Measurements from ENCODE around the gene HIVEP2. TPM values are rescaled to one million over a fixed set of nuclear protein-coding genes. Genes with fewer than 3 reads are reported as not detected.

HIVEP2 gene
- total and polyA plus RNA-seq, 2 of the 4 experiments (the other 2 are of a cell fraction): 4.3 to 11.3 TPM

DNA sequence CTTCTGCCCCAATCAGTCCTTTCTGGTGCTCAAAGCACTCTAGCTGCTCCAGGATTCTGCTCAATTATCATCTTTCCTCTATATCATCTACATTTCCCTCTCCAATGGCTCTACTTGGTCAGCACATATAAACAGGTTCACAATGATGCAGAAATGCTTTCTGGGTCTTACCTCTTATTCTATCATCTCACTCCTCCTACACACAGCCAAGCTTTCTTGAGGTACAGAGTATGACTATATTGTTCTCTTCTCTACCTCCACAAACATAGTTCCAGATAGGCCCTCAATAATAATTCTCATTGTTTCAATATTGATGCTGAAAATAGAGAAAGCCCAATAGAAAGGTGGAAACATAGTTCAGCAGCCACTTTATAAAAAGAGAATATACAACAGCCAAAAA lies 48.2 kb downstream of the HIVEP2 start:
- Histone ChIP-seq H3K4ac (ENCODE audit: low read depth, low read length) (no peak overlapping the region), H3K4me1 (ENCODE audit: control insufficient read depth, insufficient read depth, low read length) (peaks cover 25% of the 10 kb centered on the region), H3K9me3 (ENCODE audit: control insufficient read depth, insufficient read depth, low read length) (no peaks in the 10 kb centered on the region), H3K27ac (ENCODE audit: insufficient read depth, low read length) (no peak overlapping the region), H2AK9ac (replicated peaks; ENCODE audit: low read depth, low read length, poor library complexity) (no peak overlapping the region), H3K79me1 (ENCODE audit: low read depth in 1 of 2, low read length in 2 of 2) (peaks cover 45 to 70% of the 10 kb centered on the region in 2 experiments), H4K8ac (ENCODE audit: low read depth in 2 of 2, low read length in 2 of 2) (no peak overlapping the region), H3K4me2 (ENCODE audit: low read depth, low read length) (no peak overlapping the region), H2AK5ac (ENCODE audit: low read depth, low read length) (no peak overlapping the region), H3K23ac (ENCODE audit: low read depth, low read length) (no peak overlapping the region), H4K5ac (ENCODE audit: low read depth, low read length) (no peak overlapping the region), H3K56ac (ENCODE audit: extremely low read depth, insufficient read depth, low read length) (no peak overlapping the region), H3K18ac (ENCODE audit: low read depth, low read length) (no peak overlapping the region), H3K4me3 (ENCODE audit: insufficient read depth, low read depth, low read length) (no peak overlapping the region), H3K9me1 (ENCODE audit: insufficient read depth, low read length) (peaks cover 20% of the 10 kb centered on the region), H3K9ac (ENCODE audit: low read depth, low read length) (no peak overlapping the region), H4K91ac (ENCODE audit: insufficient read depth, low read depth, low read length) (no peak overlapping the region), H3K27me3 (ENCODE audit: control insufficient read depth, insufficient read depth, low read length) (no peaks in the 10 kb centered on the region), H3K36me3 (ENCODE audit: control insufficient read depth, insufficient read depth, low read length) (no peaks in the 10 kb centered on the region), H2AFZ (replicated peaks; ENCODE audit: low read length, poor library complexity) (no peak overlapping the region), H2BK120ac (ENCODE audit: low read depth, low read length) (no peak overlapping the region), H4K20me1 (ENCODE audit: insufficient read depth, low read length) (peaks cover 11% of the 10 kb centered on the region; the same call in 1 of the 2 replicates), H2BK20ac (ENCODE audit: low read depth, low read length) (no peak overlapping the region), H2BK15ac (ENCODE audit: low read depth, low read length) (no peak overlapping the region), H3K14ac (replicated peaks; ENCODE audit: low read depth, low read length) (no peak overlapping the region), H2BK5ac (ENCODE audit: low read depth, low read length, poor library complexity, severe bottlenecking) (no peak overlapping the region)
- no peak for TF ChIP-seq BHLHE40 (IDR thresholded peaks at IDR 0.05; ENCODE audit: low read depth, low read length)
- no peak for TF ChIP-seq RFX5 (IDR thresholded peaks at IDR 0.05; ENCODE audit: low read depth, low read length)
- no peak for TF ChIP-seq USF2 (IDR thresholded peaks at IDR 0.05; ENCODE audit: low read depth, low read length)
- no peak for TF ChIP-seq RCOR1 (IDR thresholded peaks at IDR 0.05; ENCODE audit: insufficient replicate concordance, low read length)
- TF ChIP-seq CHD1 (IDR thresholded peaks at IDR 0.05; ENCODE audit: low read depth, low read length): no peak
- TF ChIP-seq MAZ (IDR thresholded peaks at IDR 0.05; ENCODE audit: borderline replicate concordance, low read depth, low read length): no peak
- TF ChIP-seq SMC3 (IDR thresholded peaks at IDR 0.05; ENCODE audit: low read depth, low read length): no peak
- no peak for TF ChIP-seq CEBPB (IDR thresholded peaks at IDR 0.05; ENCODE audit: low read depth, low read length)
- TF ChIP-seq, protein P1, sequence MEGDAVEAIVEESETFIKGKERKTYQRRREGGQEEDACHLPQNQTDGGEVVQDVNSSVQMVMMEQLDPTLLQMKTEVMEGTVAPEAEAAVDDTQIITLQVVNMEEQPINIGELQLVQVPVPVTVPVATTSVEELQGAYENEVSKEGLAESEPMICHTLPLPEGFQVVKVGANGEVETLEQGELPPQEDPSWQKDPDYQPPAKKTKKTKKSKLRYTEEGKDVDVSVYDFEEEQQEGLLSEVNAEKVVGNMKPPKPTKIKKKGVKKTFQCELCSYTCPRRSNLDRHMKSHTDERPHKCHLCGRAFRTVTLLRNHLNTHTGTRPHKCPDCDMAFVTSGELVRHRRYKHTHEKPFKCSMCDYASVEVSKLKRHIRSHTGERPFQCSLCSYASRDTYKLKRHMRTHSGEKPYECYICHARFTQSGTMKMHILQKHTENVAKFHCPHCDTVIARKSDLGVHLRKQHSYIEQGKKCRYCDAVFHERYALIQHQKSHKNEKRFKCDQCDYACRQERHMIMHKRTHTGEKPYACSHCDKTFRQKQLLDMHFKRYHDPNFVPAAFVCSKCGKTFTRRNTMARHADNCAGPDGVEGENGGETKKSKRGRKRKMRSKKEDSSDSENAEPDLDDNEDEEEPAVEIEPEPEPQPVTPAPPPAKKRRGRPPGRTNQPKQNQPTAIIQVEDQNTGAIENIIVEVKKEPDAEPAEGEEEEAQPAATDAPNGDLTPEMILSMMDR (conservative IDR thresholded peaks at IDR 0.05; ENCODE audit: low read depth, low read length): no peak
- TF ChIP-seq FOS (IDR thresholded peaks at IDR 0.05; ENCODE audit: low read depth, low read length): no peak
- TF ChIP-seq NFE2L2 (IDR thresholded peaks at IDR 0.05; ENCODE audit: low read depth, low read length): no peak
- TF ChIP-seq, protein P2, sequence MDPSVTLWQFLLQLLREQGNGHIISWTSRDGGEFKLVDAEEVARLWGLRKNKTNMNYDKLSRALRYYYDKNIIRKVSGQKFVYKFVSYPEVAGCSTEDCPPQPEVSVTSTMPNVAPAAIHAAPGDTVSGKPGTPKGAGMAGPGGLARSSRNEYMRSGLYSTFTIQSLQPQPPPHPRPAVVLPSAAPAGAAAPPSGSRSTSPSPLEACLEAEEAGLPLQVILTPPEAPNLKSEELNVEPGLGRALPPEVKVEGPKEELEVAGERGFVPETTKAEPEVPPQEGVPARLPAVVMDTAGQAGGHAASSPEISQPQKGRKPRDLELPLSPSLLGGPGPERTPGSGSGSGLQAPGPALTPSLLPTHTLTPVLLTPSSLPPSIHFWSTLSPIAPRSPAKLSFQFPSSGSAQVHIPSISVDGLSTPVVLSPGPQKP (IDR thresholded peaks at IDR 0.05; ENCODE audit: borderline replicate concordance, low read depth, low read length): no peak
- TF ChIP-seq MXI1 (IDR thresholded peaks at IDR 0.05; ENCODE audit: borderline replicate concordance, low read depth, low read length): no peak
- no peak for TF ChIP-seq RAD21 (IDR thresholded peaks at IDR 0.05; ENCODE audit: low read length)
- no peak for TF ChIP-seq POLR2A (IDR thresholded peaks at IDR 0.05; ENCODE audit: low read depth, low read length)
- TF ChIP-seq MAFK (IDR thresholded peaks at IDR 0.05; ENCODE audit: low read depth, low read length): no peak
- ATAC-seq (ENCODE audit: low read depth) (no peak), DNase-seq (no peak)
- no TSS peak for BruUV-seq (replicated peaks)
- intact Hi-C loops (cut with micrococcal nuclease): no loop called here
- in situ Hi-C loops (cut with MboI; ENCODE audit: low sequenced_read_pairs): no loop called here
- ChIA-PET POLR2A (ENCODE audit: unreplicated experiment) (no interaction called here), CTCF (no interaction called here)
- dilution Hi-C loops (cut with HindIII; ENCODE audit: low sequenced_read_pairs, unreplicated experiment): no loop called here
